ENCODE measurements around the gene GNAS. TPM values are rescaled to one million over a fixed set of nuclear protein-coding genes. Genes with fewer than 3 reads are reported as not detected.

GNAS gene
- total RNA-seq, 1 experiment from 2014 or later = 629 TPM

- peaks cover 20% of the 10 kb centered on the region for H3K4me1 Mint-ChIP-seq (ENCODE audit: insufficient read depth, unreplicated experiment)
- no peaks in the 10 kb centered on the region for H3K9me3 Mint-ChIP-seq (ENCODE audit: unreplicated experiment)
- H3K27ac Mint-ChIP-seq (ENCODE audit: low read depth, unreplicated experiment) = no peak overlapping the region
- intact Hi-C loops (cut with micrococcal nuclease) = no loop called here
- H3K4me3 Mint-ChIP-seq (ENCODE audit: unreplicated experiment) = peak overlapping the region; percentile 92
- POLR2A ChIA-PET = interaction anchor here (0.9 to 2.0 kb wide), 9 partner anchors 17 to 173 kb away, joined by 3 to 27 read pairs (median 4); partner anchors contain the start of genes ATP5F1E and NELFCD
- DNase-seq (ENCODE audit: unreplicated experiment) = peak; percentile 44
- CTCF ChIA-PET = interaction anchor here (0.9 kb wide), 1 partner anchor 120 kb away, joined by 3 read pairs; no protein-coding TSS in a partner anchor
- H3K27me3 Mint-ChIP-seq (ENCODE audit: insufficient read depth, unreplicated experiment) = no peaks in the 10 kb centered on the region
- peaks cover 13% of the 10 kb centered on the region for H3K36me3 Mint-ChIP-seq (ENCODE audit: insufficient read depth, unreplicated experiment)
- no peak for TF ChIP-seq CTCF (IDR thresholded peaks at IDR 0.05; ENCODE audit: unreplicated experiment)
- BruUV-seq (replicated peaks) = no TSS peak
Observed at GRCh38 chr20:58890518-58891085, 38.1 kb downstream of the GNAS start.

- H3K9me3 Mint-ChIP-seq (ENCODE audit: unreplicated experiment) = no peaks in the 10 kb centered on the region
- BruUV-seq (replicated peaks) = no TSS peak
- TF ChIP-seq CTCF (IDR thresholded peaks at IDR 0.05; ENCODE audit: unreplicated experiment) = no peak
- ChIA-PET POLR2A (interaction anchor here (0.7 to 1.4 kb wide), 5 partner anchors 17 to 1097 kb away, joined by 3 to 6 read pairs (median 4); no protein-coding TSS in a partner anchor), CTCF (interaction anchor here (0.6 kb wide), 1 partner anchor 13 kb away, joined by 4 read pairs; no protein-coding TSS in a partner anchor)
- intact Hi-C loops (cut with micrococcal nuclease) = no loop called here
- peaks cover 26% of the 10 kb centered on the region for H3K4me1 Mint-ChIP-seq (ENCODE audit: insufficient read depth, unreplicated experiment)
- H3K27me3 Mint-ChIP-seq (ENCODE audit: insufficient read depth, unreplicated experiment) = no peaks in the 10 kb centered on the region
- peak overlapping the region; percentile 93 for H3K4me3 Mint-ChIP-seq (ENCODE audit: unreplicated experiment)
- peaks cover 19% of the 10 kb centered on the region for H3K36me3 Mint-ChIP-seq (ENCODE audit: insufficient read depth, unreplicated experiment)
- H3K27ac Mint-ChIP-seq (ENCODE audit: low read depth, unreplicated experiment) = peak overlapping the region; percentile 97
- peak; percentile 66 for DNase-seq (ENCODE audit: unreplicated experiment)
Observed at GRCh38 chr20:58891086-58891717, 38.7 kb downstream of the GNAS start.

- POLR2A ChIA-PET = interaction anchor here (0.6 to 1.4 kb wide), 6 partner anchors 16 to 1096 kb away, joined by 3 to 6 read pairs (median 4); no protein-coding TSS in a partner anchor
- CTCF ChIA-PET = interaction anchor here (0.6 kb wide), 1 partner anchor 12 kb away, joined by 4 read pairs; no protein-coding TSS in a partner anchor
- no peak for TF ChIP-seq CTCF (IDR thresholded peaks at IDR 0.05; ENCODE audit: unreplicated experiment)
Observed at GRCh38 chr20:58891718-58892140, 39.2 kb downstream of the GNAS start.

More at GRCh38 chr20:58891718-58892140, 39.2 kb downstream of the GNAS start:
- H3K9me3 Mint-ChIP-seq (ENCODE audit: unreplicated experiment) = no peaks in the 10 kb centered on the region
- peaks cover 23% of the 10 kb centered on the region for H3K36me3 Mint-ChIP-seq (ENCODE audit: insufficient read depth, unreplicated experiment)
- H3K27ac Mint-ChIP-seq (ENCODE audit: low read depth, unreplicated experiment) = peak overlapping the region; percentile 97
- peaks cover 26% of the 10 kb centered on the region for H3K4me1 Mint-ChIP-seq (ENCODE audit: insufficient read depth, unreplicated experiment)
- no peaks in the 10 kb centered on the region for H3K27me3 Mint-ChIP-seq (ENCODE audit: insufficient read depth, unreplicated experiment)
- intact Hi-C loops (cut with micrococcal nuclease) = loop anchor here (2.0 kb wide), 1 partner anchor 89 kb away; the partner anchor contains the start of gene NELFCD
- H3K4me3 Mint-ChIP-seq (ENCODE audit: unreplicated experiment) = peak overlapping the region; percentile 93
- no TSS peak for BruUV-seq (replicated peaks)
- DNase-seq (ENCODE audit: unreplicated experiment) = peak; percentile 36
